GDM1 (cell line): Measurements from ENCODE around the gene WNK4.

Experiments used
- DNase-seq: peaks from one replicate; lab custom pipeline; 2025; lab: John Stamatoyannopoulos, UW

Gene WNK4

DNA sequence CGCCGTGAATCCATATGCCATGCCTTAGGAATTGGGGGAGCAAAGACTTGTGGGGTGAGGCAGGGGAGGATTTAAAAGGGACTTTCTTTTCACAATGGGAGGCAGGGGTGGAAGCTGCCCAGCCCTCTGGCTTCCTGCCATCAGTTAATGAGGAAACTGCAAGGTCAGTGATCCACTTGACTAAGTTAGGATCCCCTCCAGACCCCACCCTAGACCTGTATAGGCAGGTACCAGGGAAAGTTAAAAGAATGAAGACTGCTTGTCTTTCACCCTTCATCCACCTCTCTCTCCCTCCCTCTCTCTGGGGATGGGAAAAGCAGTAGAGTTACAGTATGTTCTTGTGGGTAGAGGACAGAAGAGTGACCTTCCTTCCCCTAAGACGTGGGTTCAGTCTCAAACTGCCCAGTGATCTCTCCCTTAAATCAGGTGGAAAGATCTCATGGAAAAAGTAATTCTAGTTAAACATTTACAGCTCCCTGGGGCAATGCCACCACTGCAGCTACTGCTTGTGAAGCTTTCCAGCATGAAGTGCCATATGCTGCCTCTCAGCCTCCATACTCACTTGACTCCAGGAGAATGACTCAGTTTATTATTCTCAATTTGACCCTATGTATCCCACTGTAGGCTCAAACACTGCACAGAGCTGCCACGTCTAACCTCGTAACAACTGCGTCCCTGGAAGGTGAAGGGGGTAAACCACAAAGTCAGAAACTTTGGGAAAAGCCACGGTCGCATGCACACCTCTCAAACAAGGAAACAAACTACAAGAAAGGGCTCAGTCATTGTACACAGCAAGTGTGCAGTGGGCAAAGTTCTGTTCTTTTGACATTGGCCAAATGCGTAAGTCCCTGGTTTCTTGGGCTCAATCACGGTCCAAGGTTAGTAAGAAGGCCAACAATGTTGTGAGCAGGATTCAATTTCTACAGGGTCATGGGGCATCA lies 16.9 kb downstream of the WNK4 start:
- DNase-seq: no peak

DNA sequence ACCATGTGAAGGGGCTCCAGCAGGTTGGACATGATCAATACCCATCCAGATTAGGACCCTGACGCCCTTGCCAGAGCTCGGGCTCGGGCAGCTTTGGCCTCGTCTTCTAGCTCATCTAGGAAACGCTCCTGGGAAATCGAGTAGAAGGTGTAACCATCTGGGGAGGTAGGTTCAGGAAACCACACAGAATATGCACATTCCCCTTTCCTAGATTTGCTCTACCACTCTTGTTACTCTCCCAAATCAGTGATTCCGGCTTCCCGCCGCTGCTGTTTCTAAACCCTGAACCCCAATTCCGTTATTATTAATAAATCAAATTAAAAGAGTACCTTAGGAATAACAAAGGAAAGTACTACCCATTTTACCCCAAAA lies 17.6 kb downstream of the WNK4 start:
- no peak for DNase-seq

- DNase-seq: peak; percentile 73
These were observed 18.3 kb downstream of the WNK4 start, which contains the start of the genes CNTD1 and COA3 for GRCh38 chr17:42798383-42799380. Gene CNTD1 (plus strand): TSS chr17:42798861. CDS start chr17:42799068, 207 bp downstream. Gene COA3 (minus strand): TSS chr17:42798704. CDS start chr17:42798681, 23 bp downstream.

DNA sequence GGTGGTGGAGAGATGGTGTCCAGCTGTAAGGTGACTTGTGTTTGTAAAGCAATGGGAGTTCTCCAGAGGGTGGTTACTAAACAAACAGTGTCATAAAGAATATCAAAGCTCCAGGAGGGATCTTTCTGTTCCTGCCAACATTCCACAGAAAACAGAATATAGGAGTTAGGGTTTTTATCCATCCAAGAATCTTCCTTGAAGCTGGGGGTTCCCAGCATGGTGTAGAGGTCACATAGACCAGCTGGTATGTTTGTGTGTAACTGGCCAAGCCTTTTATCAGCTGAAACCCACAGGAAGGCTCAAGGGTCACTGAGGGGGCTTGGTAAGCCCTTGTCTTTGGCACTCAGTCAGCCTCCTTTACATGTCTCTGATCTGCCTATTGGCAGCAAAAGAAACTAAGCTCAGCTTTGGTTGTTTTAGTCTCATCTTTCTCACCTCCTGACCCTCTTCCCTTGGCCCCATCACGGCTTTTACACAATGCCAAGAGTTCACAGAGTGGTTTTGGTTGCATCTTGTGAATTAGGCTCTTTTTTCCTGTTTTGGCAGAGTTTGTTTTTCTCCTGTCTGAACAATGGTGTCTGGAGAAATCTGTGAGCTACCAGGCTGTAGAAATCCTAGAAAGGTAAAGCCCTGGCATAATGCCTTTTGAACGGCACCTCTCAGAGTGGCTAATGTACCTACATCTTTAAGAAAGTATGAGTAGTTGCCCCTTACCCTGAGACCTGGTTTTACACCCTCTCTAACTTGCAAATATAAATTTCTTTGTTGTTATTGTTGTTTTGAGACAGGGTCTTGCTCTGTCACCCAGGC lies 22.9 kb downstream of the WNK4 start:
- no peak for DNase-seq

- no peak for DNase-seq
These were observed 24.5 kb downstream of the WNK4 start for GRCh38 chr17:42804918-42805367.

DNA sequence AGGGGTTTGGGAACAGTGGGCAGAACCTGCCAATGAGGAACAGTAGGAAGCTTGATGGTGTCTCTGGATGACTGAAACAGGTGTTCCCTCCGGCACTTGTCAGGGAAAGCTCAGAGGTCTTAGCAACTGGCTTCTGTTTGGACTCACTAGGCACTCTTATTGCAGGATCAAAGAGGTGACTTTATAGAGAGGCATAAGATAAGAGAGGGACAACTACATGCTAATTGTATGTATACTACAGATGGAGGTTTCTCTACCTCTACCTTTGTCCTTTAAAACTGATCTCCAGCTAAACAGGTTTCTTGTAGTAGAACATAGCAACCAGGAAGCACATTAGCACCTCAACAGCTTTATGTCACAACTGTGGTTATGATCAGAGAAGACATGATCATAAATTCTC lies 25.8 kb downstream of the WNK4 start:
- no peak for DNase-seq

DNA sequence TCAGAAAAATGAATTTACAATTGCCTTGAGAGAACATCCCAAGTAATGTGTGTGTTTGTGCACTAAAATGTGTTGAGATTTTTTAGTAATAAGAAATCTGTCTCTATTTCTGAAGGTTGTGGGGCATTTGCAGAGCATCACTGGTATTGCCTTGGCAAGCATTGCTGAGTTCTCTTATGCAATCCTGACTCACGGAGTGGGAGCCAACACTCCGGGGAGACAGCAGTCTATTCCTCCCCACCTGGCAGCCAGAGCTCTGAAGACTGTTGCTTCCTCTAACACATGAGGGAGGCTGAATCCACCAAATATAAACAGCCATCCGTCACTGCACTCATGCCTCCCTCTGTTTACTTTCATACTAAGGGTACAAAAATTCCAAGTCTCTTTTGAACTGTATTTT lies 28.8 kb downstream of the WNK4 start:
- no peak for DNase-seq

DNA sequence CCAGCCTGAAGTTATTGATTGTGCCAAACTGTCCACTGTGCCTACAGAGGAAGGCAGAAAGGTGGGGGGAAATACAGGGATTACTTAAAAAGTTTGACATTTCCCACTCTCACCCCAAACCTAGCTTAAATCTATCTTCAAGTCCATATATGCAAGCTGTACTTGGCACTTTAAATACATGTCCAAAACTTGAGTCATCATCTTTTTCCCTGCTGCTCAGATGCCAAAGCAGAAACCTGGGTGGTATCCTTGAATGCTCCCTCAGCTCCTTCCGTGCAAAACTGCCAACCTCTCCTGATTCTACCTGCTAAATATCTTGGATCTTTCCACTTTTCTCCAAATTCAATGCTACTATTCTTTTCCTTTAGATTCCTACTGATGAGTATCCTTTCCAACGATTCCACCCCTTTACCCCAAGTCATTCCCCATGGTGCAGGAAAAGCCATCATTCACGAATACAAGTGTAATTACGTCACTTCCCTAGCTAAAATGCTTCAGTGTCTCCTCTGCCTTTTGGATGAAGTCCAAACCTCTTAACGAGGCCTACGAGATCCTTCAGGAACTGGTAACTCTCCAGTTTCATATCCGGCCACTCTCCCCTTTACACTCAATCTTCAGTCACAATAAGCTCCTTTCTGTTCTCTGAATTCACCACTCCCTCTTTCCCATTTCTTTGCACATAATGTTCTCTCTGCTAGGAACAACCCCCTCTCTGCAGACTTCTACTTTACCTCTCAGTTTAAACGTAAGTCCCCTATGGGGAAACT lies 34.4 kb downstream of the WNK4 start:
- DNase-seq: no peak

GRCh38 chr17:42817866-42818265 lies 37.5 kb downstream of the WNK4 start:
- no peak for DNase-seq

- DNase-seq: no peak
These were observed 38.0 kb downstream of the WNK4 start for GRCh38 chr17:42818379-42818778.

- peak; percentile 45 for DNase-seq
These were observed 39.6 kb downstream of the WNK4 start for GRCh38 chr17:42819939-42820535.

DNA sequence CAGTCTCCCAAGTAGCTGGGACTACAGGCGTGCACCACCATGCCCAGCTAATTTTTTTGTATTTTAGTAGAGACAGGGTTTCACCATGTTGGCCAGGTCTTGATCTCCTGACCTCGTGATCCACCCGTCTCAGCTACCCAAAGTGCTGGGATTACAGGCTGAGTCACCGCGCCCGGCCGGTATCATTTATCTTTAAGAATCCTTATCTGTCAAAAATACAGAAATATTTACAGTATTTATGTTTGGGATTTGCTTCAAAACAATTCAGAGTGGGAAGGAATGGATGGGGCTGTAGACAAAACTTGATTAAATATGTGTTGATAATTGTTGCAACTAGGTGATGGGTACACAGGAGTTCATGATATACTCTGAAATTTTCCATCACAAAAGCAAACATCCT lies 40.8 kb downstream of the WNK4 start:
- DNase-seq: no peak

GRCh38 chr17:42827472-42827871 lies 47.1 kb downstream of the WNK4 start:
- no peak for DNase-seq

- DNase-seq: no peak
These were observed 50.6 kb downstream of the WNK4 start for GRCh38 chr17:42830971-42831370.

DNA sequence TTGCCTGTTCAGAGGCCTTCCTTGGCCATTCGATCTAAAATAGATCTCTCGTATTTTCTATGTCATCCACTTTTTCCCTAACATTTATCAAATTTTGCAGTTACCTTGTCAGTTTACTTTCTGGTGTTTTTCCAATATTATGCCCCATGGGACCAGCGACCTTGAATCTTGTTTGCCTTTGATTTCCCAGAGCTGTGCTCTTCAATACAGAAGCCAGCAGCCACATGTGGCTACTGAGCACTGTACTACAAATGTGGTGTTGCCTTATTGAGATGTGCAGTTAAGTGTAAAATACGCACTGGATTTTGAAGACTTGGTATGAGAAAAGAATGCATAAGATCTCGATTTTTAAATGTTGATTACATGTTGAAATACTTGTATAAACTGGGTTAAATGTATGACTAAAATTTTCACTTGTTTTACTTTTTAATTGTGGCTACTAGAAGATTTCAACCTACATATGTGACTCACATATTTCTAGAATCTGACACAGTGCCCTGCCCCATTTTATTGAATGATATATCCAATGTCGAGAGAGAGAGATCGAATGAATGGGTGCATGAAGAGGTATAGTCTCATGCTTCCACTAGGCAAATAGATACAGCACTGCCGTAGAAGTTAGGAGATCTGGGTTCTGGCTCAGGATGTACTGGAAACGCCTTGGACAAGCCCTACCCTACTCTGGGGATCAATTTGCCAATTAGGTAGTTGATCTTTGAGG lies 52.0 kb downstream of the WNK4 start:
- DNase-seq: no peak

DNA sequence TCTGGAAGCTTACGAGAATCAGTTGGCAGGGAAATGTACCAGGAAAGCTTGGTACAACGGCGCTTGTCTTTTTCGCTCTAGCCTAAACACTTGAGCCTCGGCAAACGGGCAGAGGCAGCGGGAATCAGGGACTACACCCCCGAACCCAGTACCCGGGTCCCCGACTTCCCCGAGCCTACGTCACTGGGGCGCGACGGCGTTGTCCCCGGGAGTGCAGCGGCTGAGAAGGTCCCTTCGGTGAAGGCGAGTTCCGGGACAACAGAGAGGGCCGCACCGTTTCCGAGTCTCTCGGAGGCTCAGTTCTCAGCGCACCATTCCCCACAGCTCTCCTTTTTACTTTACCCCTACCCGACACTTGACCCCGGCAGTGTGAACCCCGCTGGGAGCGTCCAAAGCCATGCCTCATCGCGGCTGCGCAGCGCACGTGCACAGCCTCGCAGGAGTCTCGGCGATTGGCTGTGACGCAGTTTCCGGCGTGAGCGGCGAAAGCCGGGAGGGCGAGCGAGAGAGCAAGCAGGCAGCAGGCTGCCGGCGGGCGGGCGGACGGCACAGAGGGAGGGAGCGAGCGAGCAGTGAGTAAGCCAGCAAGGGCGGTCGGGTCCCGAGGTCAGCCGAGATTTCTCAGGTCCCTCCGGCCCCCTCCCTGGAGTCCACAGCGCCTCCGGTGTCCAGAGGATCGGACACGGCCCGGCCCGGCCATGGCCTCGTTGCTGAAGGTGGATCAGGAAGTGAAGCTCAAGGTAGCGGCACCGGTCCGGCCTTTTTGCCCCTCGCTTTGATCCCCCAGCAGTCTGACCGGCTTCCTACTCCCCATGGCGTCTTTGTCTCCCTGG lies 52.7 kb downstream of the WNK4 start, which contains the start of gene PSME3:
TSS of gene PSME3 (plus strand) at position 464 of the 833 bp plus-strand sequence. CDS start at position 699, 235 bp downstream.
- DNase-seq: peak; percentile 80

- no peak for DNase-seq
These were observed 53.5 kb downstream of the WNK4 start for GRCh38 chr17:42833767-42834422.

DNA sequence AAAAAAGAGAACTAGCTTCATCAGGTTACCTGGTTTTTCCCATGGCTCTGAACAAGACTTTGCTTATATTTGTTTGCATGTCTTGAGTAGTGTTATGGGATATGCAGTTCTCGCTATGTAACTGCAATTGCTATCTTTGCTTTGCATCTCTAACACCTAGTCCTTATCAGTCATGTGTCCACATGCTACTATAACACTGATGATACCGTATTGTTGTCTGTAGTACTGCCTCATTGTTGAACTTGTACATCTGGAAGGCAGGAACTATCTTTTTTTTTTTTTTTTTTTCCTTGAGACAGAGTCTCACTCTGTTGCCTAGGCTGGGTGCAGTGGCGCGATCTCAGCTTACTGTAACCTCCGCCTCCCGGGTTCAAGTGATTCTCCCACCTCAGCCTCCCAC lies 55.3 kb downstream of the WNK4 start:
- no peak for DNase-seq
